GM23248 (cell line): ENCODE results near the gene PCSK9.

Experiments used
- EZH2 ChIP-seq: fragments of 200-600 bp; sonication (generic); IDR thresholded peaks from 2 replicates; pipeline ENCODE4 v1.6.1; 2018; ENCODE audit warnings: antibody characterized with exemption, mild to moderate bottlenecking; ENCODE audit not compliant: insufficient read depth, poor library complexity, severe bottlenecking
- EZH2phosphoT487 ChIP-seq: fragments of 200-600 bp; sonication (generic); IDR thresholded peaks from 2 replicates; pipeline ENCODE4 v1.6.1; 2018; ENCODE audit warnings: antibody characterized with exemption, moderate library complexity, mild to moderate bottlenecking, low read depth; ENCODE audit not compliant: insufficient read depth

DNA sequence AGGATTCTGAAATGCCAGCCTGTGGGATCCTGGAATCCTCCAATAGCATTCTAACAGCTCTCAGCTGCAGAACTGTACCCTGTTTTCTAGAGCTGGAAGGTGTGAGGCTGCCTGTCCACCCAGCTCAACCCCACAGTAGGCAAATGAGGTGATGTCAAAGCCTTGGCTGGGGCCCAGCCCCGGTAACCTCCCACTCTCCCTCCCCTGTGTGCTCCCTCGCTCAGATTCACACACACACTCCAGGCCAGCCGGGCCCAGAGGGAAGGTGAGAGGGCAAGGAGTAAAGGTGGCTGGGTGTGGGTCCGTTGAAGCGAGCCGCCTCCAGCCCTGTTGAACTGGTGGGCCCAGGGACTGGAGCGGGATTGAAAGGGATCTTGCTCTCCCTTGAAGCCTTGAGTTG is 40.7 kb upstream of the PCSK9 start, which contains the start of gene BSND:
- TF ChIP-seq EZH2phosphoT487 (no peak), EZH2 (no peak)
